ENCODE measurements around the gene PGA5.

- TF ChIP-seq POLR2A (IDR thresholded peaks at IDR 0.05) (no peak), CTCF (IDR thresholded peaks at IDR 0.05) (no peak)
Observed at GRCh38 chr11:61277186-61278000, 36.4 kb downstream of the PGA5 start.
